Mesothelial cell of epicardium (in vitro differentiated cells): ENCODE measurements around the gene ZFAND6. TPM values are rescaled to one million over a fixed set of nuclear protein-coding genes. Genes with fewer than 3 reads are reported as not detected.

Experiments used
- DNase-seq, 2 experiments: peaks; one replicate each; pipeline ENCODE4 v3.0.0; 2021; ENCODE audit warnings: low spot score in 2 of 2; ENCODE audit not compliant: unreplicated experiment in 2 of 2
- H3K27ac Mint-ChIP-seq: 2 replicates; pipeline ENCODE4 v1.8.0; 2021; ENCODE audit warnings: mixed read lengths
- H3K27me3 Mint-ChIP-seq: 2 replicates; pipeline ENCODE4 v1.8.0; 2021; ENCODE audit warnings: low read depth, mixed read lengths
- H3K36me3 Mint-ChIP-seq: 2 replicates; pipeline ENCODE4 v1.8.0; 2021; ENCODE audit warnings: mixed read lengths
- H3K4me1 Mint-ChIP-seq: 2 replicates; pipeline ENCODE4 v1.8.0; 2021; ENCODE audit warnings: mixed read lengths
- H3K4me3 Mint-ChIP-seq: 2 replicates; pipeline ENCODE4 v1.8.0; 2021; ENCODE audit warnings: mild to moderate bottlenecking, moderate library complexity, mixed read lengths
- H3K9me3 Mint-ChIP-seq: 2 replicates; pipeline ENCODE4 v1.8.0; 2021; ENCODE audit warnings: mixed read lengths
- total RNA-seq: library from RNA; stranded (reverse); gene quantifications from 3 replicates; pipeline ENCODE4 v1.2.1, GENCODE V29; 2021
- TF ChIP-seq, protein P1 (sequence below): fragments of 200-600 bp; sonication (generic); IDR thresholded peaks from one replicate; pipeline ENCODE4 v1.5.0; 2021; ENCODE audit warnings: antibody characterized with exemption; ENCODE audit not compliant: unreplicated experiment

The ZFAND6 gene
- total RNA-seq, 1 donor from 2014 or later: 88.8 TPM

DNA sequence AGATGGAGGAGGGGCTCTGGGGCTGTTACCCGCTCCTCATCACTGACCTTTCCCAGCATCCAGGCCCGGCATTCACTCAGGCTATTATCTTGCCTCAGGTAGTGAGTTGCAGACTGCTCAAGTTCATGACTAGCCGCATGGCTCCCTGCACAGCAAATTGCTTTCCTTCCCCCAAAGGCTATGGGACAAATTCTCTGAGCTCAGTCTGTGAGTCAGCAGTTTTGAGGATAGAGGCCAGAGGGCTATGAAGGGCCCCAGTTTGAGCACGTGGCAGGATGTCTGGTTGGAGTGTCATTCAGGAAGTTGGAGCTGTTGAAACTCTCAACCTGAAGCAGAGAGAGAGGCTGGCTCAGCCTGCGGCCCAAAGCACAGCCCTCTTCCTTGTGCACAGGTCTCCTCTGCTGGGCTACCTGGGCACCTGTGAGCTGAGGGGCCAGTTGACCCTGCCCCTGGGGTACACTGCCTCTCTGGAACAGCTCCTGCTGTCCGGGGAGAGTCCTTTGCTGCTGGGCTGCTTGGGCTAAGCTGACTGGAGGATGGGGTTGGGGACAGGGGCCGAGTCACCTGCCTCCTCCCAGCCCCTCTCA is 101.2 kb downstream of the ZFAND6 start:
- H3K9me3 Mint-ChIP-seq: no peaks in the 10 kb centered on the region
- TF ChIP-seq, protein P1, sequence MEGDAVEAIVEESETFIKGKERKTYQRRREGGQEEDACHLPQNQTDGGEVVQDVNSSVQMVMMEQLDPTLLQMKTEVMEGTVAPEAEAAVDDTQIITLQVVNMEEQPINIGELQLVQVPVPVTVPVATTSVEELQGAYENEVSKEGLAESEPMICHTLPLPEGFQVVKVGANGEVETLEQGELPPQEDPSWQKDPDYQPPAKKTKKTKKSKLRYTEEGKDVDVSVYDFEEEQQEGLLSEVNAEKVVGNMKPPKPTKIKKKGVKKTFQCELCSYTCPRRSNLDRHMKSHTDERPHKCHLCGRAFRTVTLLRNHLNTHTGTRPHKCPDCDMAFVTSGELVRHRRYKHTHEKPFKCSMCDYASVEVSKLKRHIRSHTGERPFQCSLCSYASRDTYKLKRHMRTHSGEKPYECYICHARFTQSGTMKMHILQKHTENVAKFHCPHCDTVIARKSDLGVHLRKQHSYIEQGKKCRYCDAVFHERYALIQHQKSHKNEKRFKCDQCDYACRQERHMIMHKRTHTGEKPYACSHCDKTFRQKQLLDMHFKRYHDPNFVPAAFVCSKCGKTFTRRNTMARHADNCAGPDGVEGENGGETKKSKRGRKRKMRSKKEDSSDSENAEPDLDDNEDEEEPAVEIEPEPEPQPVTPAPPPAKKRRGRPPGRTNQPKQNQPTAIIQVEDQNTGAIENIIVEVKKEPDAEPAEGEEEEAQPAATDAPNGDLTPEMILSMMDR: no peak
- peaks cover 39% of the 10 kb centered on the region for H3K36me3 Mint-ChIP-seq
- no peak overlapping the region for H3K4me3 Mint-ChIP-seq
- DNase-seq: no peak
- no peaks in the 10 kb centered on the region for H3K27me3 Mint-ChIP-seq
- H3K27ac Mint-ChIP-seq: peak overlapping the region; percentile 55
- H3K4me1 Mint-ChIP-seq: peaks cover 19% of the 10 kb centered on the region

DNA sequence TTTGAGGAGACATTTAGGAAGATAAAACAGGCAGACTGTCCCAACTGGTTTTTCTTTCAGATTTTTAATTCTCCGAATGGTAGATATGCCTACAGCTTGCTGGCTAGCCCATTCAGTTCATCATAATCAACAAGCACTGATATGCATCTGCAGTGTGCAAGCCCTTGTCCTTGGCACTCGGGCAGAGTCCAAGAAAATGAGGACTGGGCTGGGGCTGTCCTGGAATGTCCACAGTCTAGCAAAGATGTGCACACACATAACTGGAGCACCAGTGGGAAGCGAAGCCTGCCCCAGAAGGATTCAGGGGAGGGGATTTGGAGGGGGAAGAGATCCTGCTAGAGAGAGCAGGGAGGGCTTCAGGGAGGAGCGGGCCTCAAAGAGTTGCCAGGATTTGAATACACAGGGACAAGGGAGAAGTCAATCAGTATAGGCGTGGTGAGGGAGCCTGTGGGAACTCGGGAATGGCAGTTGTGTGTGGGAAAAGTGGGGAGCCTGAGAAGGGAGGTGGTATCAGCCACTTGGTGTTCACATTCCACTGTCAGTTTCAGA is 102.1 kb downstream of the ZFAND6 start:
- DNase-seq: no peak
- Mint-ChIP-seq H3K27ac (peak overlapping the region; percentile 35), H3K27me3 (no peaks in the 10 kb centered on the region), H3K36me3 (peaks cover 39% of the 10 kb centered on the region), H3K4me1 (peaks cover 13% of the 10 kb centered on the region), H3K4me3 (no peak overlapping the region), H3K9me3 (no peaks in the 10 kb centered on the region)
- TF ChIP-seq, protein P1: no peak

DNA sequence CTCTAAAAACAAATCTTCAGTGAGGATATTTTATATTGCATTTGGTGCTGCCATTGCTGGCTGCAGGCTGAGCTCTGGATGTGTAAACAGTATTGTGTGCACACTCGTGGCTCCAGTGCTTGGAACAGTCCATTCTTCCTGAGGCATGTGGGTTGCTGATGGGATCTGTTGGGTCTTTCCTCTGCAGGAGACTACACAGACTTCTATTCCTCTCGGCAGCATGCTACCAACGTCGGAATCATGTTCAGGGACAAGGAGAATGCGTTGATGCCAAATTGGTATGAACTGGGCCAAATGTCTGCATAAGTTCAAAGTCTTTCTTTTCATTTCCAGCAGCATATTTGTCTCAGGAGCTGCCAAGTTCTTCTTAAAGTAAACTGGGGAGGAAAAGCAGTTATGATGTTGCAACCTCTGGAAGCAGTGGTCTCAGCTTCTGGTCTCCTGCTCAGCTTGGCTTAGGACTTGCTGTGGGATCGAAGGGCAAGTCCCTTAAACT is 102.6 kb downstream of the ZFAND6 start:
- Mint-ChIP-seq H3K4me1 (peaks cover 13% of the 10 kb centered on the region), H3K4me3 (no peak overlapping the region), H3K27me3 (no peaks in the 10 kb centered on the region), H3K36me3 (peaks cover 39% of the 10 kb centered on the region), H3K27ac (no peak overlapping the region), H3K9me3 (no peaks in the 10 kb centered on the region)
- no peak for DNase-seq
- TF ChIP-seq, protein P1: no peak

DNA sequence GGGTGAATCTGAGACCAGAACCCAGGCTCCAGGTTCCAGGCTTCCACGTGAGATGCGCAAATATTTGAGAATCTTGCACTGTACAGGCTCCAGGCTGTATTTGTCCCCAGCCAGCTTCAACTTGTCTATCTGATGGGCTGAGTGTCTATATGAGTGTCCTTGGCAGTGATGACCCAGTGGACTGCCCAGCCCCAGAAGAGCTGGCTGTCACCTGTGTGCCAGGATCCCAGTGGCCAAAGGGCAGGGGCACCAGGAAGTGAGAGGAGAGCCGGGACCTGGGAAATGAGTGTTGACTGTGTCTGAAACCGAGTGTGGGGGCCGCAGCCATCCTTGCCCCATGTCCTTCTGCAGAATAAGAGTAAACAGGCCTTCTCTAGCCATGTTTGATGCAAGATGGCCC is 103.7 kb downstream of the ZFAND6 start:
- peaks cover 44% of the 10 kb centered on the region for H3K36me3 Mint-ChIP-seq
- H3K27ac Mint-ChIP-seq: no peak overlapping the region
- no peak overlapping the region for H3K4me3 Mint-ChIP-seq
- H3K27me3 Mint-ChIP-seq: no peaks in the 10 kb centered on the region
- no peak for DNase-seq
- no peaks in the 10 kb centered on the region for H3K9me3 Mint-ChIP-seq
- H3K4me1 Mint-ChIP-seq: peaks cover 13% of the 10 kb centered on the region
- TF ChIP-seq, protein P1: no peak

DNA sequence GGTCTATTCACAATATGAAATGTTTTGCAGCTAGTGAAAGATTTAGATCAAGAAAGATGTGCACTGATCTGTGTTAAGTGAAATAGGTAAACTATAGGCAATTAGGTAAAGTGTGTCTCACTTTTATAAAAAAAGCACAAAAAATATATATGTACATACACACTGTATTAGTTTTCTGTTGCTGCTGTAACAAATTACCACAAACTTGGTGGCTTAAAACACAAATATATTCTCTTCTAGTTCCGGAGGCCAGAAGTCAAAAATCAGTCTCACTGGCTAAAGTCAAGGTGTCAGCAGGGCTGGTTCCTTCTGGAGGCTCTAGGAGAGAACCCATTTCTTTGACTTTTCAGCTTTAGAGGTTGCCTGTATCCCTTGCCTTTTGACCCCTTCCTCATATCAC is 104.4 kb downstream of the ZFAND6 start:
- Mint-ChIP-seq H3K27ac (no peak overlapping the region), H3K27me3 (no peaks in the 10 kb centered on the region), H3K9me3 (no peaks in the 10 kb centered on the region), H3K4me3 (no peak overlapping the region), H3K4me1 (peaks cover 13% of the 10 kb centered on the region), H3K36me3 (peaks cover 49% of the 10 kb centered on the region)
- TF ChIP-seq, protein P1: no peak
- DNase-seq: no peak
